ENCODE data around the gene SLITRK5.

SLITRK5 gene, protein sequence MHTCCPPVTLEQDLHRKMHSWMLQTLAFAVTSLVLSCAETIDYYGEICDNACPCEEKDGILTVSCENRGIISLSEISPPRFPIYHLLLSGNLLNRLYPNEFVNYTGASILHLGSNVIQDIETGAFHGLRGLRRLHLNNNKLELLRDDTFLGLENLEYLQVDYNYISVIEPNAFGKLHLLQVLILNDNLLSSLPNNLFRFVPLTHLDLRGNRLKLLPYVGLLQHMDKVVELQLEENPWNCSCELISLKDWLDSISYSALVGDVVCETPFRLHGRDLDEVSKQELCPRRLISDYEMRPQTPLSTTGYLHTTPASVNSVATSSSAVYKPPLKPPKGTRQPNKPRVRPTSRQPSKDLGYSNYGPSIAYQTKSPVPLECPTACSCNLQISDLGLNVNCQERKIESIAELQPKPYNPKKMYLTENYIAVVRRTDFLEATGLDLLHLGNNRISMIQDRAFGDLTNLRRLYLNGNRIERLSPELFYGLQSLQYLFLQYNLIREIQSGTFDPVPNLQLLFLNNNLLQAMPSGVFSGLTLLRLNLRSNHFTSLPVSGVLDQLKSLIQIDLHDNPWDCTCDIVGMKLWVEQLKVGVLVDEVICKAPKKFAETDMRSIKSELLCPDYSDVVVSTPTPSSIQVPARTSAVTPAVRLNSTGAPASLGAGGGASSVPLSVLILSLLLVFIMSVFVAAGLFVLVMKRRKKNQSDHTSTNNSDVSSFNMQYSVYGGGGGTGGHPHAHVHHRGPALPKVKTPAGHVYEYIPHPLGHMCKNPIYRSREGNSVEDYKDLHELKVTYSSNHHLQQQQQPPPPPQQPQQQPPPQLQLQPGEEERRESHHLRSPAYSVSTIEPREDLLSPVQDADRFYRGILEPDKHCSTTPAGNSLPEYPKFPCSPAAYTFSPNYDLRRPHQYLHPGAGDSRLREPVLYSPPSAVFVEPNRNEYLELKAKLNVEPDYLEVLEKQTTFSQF

DNA sequence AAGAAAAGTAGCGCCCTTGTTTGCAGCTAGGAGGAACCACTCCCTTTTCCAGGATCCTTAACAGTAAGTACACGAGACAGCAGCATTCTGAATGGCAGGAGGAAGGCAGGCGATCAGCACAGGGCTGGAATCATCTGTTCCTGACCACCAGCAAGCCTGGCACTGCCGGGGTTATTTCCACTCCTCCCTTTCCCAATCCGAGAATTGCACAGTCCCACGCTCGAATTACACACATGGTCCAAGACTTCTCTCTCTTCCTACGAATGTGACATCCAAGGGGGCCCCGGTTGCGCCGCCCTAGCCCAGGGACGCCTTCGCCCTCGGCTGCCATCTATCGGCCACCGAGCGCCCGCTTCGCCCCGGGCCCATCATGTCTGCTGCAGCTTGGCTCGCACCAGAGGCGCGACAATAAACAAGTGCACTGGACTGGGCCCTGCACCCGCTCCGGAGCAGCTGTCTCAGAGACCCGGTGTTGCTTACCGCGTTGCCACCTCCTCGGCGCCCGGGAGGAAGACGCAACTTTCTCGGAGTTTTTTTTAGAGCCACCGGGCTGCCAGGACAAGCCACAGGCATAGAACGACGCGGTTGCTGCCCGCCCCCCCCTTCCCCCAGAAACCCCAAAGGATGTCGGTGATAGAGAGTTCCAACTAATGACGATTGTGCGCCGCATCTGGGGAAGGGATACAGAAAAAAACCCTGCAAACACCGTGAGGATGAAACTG, at the start of gene SLITRK5:
TSS of gene SLITRK5 (plus strand) at position 341 of the 722 bp plus-strand sequence. CDS start 4,018 bp downstream, outside the sequence.
- H3K4me3 ChIP-seq (replicated peaks; ENCODE audit: low read depth, low read length), result no peak within 1 kb of the TSS
- TF ChIP-seq, protein P1, sequence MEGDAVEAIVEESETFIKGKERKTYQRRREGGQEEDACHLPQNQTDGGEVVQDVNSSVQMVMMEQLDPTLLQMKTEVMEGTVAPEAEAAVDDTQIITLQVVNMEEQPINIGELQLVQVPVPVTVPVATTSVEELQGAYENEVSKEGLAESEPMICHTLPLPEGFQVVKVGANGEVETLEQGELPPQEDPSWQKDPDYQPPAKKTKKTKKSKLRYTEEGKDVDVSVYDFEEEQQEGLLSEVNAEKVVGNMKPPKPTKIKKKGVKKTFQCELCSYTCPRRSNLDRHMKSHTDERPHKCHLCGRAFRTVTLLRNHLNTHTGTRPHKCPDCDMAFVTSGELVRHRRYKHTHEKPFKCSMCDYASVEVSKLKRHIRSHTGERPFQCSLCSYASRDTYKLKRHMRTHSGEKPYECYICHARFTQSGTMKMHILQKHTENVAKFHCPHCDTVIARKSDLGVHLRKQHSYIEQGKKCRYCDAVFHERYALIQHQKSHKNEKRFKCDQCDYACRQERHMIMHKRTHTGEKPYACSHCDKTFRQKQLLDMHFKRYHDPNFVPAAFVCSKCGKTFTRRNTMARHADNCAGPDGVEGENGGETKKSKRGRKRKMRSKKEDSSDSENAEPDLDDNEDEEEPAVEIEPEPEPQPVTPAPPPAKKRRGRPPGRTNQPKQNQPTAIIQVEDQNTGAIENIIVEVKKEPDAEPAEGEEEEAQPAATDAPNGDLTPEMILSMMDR (IDR thresholded peaks at IDR 0.05; ENCODE audit: low read depth, low read length, missing control alignments), result peak; percentile 82
- DNase-seq (ENCODE audit: extremely low read depth, low read depth), result no peak

DNA sequence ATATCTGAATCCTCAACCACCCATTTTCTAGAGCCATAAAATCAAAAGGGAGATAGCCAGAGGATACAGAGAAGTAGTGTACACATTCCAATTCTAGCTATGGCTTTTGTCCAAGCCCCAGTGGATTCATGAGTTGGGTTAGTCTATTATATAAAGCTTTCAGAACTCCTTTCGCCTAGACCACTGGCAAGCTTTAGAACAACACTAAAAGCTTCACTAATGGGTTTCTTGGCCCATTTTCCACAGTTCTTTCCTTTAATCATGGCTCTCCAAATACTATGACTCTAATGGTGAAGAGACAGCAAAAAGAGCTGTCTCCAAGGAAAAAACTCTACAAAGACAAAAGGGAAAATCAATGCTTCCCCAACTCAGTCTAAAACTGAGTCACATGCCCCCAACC, 48.2 kb upstream of the SLITRK5 start:
- DNase-seq (ENCODE audit: extremely low read depth, low read depth), result no peak

DNA sequence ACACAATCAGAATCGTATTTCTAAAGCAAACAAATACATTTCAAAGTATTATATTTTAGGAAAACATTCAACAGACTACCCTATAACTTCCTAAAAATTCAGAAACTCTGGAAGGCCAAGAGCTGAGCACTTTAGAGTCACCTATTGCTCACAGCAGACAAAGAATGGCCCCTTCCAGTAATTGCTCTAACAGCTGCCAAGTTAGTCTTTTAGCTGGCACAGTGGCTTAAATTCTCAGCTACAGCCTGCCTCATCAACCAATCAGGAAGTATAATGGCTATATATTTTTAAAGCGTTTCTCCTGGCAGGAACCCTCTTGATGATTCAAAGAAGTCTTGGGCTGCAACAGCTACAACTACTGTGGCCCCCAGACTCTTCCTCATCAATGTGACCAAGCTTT, 14.9 kb upstream of the SLITRK5 start:
- no peak overlapping the region for H3K4me3 ChIP-seq (replicated peaks; ENCODE audit: low read depth, low read length)
- TF ChIP-seq, protein P1 (IDR thresholded peaks at IDR 0.05; ENCODE audit: low read depth, low read length, missing control alignments), result no peak
- DNase-seq (ENCODE audit: extremely low read depth, low read depth), result no peak

More for the DNA sequence above, 48.2 kb upstream of the SLITRK5 start:
- TF ChIP-seq, protein P1 (IDR thresholded peaks at IDR 0.05; ENCODE audit: low read depth, low read length, missing control alignments), result no peak
- H3K4me3 ChIP-seq (replicated peaks; ENCODE audit: low read depth, low read length), result no peak overlapping the region

DNA sequence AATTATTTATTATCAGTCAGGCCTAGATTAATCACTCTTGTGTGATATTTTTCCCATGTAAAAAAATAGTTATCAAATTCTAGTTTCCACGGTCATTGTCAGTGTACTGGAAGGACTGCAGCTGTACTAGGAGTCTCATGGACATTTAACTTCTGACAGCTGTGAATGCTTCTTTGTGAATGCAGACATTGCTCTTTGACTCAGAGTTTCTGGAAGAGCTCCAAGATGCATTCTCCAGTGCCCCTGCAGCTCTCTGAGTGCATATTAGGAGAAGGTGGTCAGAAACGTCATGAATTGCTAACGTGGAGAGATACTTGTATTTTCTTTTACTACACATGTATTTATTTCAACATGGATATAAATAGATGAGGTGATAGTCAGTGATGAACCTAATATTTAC, 9.7 kb upstream of the SLITRK5 start:
- no peak for DNase-seq (ENCODE audit: extremely low read depth, low read depth)
- TF ChIP-seq, protein P1 (IDR thresholded peaks at IDR 0.05; ENCODE audit: low read depth, low read length, missing control alignments), result no peak
- H3K4me3 ChIP-seq (replicated peaks; ENCODE audit: low read depth, low read length), result no peak overlapping the region

DNA sequence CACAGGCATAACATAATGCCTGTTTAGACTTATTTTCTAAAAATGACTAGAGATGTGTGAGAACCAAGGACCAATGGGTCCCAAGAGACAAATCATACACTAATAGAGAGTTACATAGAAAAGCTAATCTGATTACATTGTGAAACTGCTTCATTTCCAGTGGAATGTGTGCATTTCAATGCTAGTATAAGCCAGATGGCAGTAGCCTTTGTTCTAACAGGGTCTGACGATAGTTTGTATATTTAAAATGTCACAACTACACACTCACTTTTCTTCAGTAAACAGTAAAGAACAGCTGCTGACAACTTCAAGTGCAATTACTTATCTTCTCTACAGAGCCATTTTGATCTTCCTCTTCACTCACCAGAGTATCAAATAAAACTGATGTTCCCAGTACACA, 4.3 kb upstream of the SLITRK5 start:
- DNase-seq (ENCODE audit: extremely low read depth, low read depth), result no peak
- TF ChIP-seq, protein P1 (IDR thresholded peaks at IDR 0.05; ENCODE audit: low read depth, low read length, missing control alignments), result no peak
- no peak overlapping the region for H3K4me3 ChIP-seq (replicated peaks; ENCODE audit: low read depth, low read length)

DNA sequence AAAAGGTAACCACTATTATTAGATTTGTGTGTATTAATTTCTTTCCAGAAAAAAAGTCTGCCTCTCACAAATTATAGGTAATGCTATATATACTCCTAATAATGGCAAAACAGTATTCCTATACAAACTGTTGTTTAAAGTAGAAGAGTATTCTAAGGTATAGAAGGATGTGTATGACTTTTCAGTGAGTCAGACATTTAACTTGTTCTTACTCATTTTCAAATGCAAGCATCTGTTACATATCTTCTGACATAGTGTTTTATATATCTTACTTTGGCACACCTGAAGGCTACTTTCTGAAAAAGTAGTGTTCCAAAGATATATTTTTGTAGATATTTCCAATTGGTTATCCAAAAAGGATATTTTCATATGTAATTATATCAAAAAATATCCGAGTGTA, 3.5 kb upstream of the SLITRK5 start:
- TF ChIP-seq, protein P1 (IDR thresholded peaks at IDR 0.05; ENCODE audit: low read depth, low read length, missing control alignments), result no peak
- DNase-seq (ENCODE audit: extremely low read depth, low read depth), result no peak
- H3K4me3 ChIP-seq (replicated peaks; ENCODE audit: low read depth, low read length), result no peak overlapping the region
